Activated naive CD4-positive, alpha-beta T cell treated with anti-CD3 and anti-CD28 coated beads, Interleukin-2, amount 50 U/mL, for 16 hours (primary cell): ENCODE data around the gene SLC38A11.
"Not testable (repeated sequence)": the region's sequence is repeated elsewhere in the genome, so short reads cannot be mapped to it uniquely, and the experiment has no call there.

ENCODE experiments used
- DNase-seq: peaks from one replicate; pipeline ENCODE4 v3.0.0-alpha.2; 2020

Gene SLC38A11

DNA sequence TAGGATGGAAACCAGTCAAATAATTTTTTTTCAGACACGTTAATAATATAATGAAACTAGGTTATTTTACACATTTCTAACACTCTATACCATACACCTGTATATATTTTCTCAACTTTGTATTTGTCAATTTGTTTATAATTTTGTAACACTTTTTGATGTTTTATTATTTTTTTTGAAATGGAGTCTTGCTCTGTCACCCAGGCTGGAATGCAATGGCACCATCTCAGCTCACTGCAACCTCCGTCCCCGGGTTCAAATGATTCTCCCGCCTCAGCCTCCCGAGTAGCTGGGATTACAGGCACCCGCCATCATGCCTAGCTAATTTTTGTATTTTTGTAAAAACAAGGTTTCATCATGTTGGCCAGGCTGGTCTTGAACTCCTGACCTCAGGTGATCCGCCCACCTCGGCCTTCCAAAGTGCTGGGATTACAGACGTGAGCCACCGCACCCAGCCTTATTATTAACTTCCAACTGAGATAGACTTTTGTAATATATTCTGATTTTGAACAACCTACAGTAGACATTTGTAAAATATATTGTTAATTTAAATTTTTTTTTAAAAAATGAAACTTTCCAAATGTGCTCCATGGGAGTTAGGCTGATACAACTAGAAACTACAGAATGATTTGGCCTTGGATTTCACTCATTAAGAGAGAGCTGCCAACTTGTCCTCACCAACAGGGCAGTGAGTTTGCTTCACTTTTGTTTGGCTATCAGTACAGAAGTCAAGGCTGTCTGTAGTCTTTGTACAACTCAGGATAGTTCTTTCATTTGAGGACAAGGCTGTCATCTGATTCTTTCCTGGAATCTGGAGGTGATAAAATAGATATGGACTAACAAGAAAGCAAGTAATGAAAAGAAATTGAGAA lies 79.8 kb downstream of the SLC38A11 start:
- no peak for DNase-seq

DNA sequence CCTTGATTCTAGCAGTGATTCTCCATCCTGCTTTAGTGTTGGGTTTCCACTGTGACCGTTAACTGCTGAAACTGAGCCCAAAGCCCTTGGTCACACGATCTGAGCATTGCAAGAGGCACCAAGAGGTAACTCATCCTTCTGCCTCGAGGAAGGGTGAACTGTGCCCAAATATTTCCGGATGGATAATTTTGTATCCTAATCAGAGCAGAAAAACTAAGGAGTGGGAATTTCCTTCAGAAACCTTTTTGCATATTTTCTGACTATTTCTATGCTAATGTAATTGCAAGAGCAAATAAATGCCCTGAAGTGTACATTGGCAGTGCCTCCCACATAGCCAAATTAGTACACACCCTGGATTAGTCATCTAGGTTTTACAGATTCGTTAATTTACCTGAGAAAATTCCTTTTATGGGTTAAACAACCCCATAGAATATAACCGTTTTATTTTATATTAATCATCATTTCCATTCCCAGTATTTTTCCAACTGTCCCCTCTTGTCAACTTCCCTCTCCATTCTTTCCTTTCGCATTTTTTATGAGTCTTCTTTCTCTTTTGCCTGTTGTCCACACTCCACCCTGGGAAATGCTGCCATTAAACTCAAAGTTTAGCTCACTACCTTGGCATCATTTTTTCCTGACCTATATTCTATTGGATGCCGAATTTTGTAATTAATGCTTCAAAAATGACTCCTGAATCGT lies 82.0 kb downstream of the SLC38A11 start:
- DNase-seq = no peak

DNA sequence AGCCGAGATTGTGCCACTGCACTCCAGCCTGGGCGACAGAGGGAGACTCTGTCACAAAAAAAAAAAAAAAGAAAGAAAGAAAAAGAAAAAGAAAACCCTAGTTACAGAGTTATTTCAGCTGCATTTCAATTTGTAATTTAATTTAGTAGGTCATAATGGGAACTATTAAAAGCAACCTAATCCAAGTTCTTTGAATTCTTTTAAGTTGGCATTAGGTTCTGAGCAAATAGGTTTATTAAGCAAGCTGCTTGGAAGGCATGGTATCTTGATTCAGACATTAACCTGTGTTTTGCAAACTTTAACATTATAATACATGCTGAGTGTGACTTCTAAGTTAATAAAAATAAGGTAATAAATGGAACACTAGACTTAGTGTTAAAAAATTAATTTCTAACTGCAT lies 83.9 kb downstream of the SLC38A11 start:
- no peak for DNase-seq

DNA sequence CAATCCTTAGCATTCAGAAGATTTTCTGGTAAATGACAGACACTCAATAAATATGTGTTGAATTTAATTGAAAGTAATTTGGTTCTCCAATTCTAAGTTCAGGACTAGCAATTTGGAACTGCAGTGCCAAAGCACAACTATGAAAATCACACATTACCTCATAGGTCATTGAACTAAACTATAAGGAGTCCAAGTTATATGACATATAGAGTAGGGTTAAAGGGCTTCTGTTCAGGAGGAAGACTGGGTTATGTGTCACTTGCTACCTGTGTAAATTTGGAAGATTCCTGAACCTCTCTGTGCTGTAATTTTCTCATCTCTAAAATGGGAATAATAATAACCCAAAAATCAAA lies 85.9 kb downstream of the SLC38A11 start:
- DNase-seq = no peak

DNA sequence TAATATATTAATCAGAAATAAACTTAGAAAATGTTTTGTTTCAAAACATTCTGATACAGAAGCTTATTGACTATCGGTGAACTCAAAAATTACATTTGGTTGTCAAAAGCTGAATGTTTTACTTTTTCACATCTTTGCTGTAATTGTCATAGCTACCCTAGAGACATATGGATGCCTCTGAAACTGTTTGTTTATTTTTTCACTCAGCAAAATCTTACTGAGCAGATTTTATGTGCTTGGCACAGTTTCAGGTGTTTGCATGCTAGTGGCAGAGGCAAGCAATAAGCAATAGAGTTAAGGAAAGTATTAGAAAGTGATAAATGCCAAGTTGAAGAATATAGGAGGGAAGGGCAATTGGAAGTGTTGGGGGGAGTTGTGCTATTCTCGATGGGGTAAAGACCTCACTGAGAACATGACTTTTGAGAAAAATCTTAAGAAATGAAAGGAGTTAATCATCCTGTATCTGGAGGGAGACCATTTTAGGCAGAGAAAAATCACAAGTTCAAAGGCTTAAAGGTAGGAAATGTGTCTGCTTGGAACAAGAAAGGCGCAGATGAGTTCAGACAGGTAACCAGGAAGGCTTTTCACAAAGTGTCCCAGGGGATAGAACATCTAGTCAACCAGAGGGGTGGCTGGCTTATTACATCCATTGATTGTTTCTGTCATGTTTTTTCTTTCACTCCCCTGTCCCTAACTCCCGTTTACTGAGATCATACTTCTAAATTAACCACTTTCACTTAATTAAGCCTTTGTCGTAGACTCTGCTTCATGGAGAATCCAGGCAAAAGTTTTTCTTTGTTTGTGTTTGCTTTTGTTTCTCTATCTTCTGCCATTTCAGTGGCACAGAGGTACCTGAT lies 86.5 kb downstream of the SLC38A11 start:
- no peak for DNase-seq

DNA sequence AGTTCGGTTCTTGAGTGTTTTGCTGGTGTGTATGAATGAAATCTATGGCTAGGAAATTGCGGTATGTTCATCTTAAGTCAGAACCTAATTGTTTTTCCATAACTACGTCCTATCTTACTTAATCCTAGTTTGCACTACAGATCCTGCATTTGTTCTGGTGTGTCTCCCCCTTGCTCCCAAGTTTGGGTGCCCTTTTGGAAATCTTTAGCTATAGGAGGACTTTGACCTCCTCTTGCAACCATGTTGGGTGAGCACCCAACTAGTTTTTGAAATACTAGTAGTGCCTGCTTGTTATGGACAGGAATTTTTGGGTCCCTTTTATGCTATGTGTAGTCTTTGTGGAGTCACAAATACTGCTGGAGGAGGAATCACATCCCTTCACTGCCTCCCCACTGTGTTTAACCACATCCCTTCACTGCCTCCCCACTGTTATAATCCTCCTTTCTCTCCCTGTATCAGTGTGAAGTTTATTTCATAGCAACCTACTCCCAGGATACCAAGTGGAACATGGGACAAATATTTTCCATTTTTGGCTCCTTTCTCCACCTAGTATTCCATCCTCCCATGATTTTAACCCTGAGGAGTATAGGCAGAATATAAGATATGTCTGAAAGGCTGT lies 87.4 kb downstream of the SLC38A11 start:
- no peak for DNase-seq

DNA sequence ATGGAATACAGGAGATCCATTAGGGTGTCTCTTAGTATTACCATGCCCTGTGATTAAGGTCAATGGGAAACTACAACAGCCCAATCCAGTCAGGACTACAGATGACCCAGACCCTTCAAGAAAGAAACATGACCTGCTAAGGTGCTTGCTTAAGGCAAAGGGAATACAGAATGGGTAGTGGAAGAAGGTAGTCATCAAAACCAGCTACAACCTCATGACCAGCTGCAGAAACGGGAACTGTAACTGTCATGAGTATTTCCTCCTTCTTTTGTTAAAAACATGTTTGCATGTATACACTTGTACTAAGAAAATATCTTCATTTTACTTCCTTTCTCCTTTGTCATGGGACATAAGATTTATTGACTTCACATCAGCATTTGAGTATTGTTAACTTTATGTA lies 88.9 kb downstream of the SLC38A11 start:
- not testable (repeated sequence) for DNase-seq

DNA sequence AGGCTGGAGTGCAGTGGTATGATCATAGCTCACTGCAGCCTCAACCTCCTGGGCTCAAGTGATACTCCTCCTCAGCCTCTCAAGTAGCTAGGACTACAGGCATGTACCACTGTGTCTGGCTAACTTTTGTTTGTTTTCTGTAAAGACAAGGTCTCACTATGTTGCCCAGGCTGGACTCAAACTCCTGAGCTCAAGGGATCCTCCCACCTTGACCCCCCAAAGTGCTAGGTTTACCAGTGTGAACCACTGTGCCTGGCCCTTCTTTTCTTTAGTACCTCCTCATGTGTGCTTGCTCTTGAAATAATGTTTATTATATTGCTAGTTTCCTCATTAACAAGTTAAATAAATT lies 94.7 kb downstream of the SLC38A11 start:
- DNase-seq = no peak

DNA sequence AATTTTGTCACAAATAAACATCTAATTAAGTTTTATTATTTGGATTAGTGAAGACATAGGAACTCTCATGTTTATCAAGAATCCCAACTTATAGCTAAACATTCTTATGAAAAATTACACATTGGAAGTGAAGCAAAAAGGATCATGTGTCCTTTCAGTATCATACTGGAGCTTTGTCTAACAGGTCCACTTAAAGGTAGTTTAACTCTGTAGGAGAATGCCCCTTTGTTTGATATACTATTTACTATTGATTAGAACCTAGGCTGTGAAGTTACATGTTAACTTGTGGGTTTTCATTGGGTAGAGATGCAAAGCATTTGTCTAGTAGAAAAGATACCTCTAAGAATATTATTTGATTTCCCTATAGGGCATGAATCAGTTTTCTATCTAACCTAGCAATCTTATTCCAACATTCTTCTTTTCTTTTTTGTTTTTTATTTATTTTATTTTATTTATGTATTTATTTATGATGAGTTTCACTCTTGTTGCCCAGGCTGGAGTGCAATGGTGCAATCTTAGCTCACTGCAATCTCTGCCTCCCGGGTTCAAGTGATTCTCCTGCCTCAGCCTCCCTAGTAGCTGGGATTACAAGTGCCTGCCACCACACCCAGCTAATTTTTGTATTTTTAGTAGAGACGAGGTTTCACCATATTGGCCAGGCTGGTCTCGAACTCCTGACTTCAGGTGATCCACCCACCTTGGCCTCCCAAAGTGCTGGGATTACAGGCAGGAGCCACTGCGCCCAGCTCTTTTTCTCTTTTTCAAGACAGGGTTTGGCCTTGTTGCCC lies 95.2 kb downstream of the SLC38A11 start:
- not testable (repeated sequence) for DNase-seq

DNA sequence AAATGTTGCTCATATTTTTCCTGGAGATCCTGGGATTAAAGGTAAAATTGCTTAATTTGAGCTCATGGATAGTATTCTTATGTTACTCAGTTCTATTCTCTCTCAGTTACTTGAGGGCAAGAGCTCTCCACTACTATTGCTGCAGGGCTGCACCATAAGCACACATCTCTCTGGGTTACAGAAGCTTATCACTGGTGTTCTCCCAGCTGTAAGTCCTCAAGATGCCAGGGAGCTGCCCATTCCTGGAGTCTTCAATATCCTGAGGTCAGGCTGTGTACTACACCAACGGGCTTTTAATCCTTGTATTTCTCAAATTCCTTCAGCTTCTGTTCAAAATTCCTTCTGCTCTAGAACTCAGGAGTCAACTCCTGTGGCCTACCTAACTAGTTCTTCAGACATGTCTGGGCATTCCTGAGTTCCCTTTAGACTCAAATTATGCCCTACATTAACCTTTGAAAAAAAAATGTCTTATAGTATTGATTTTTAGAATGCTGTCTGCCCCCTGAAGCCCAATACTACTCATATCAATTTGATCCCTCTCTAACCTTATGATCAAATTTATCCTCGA lies 96.0 kb downstream of the SLC38A11 start:
- no peak for DNase-seq

DNA sequence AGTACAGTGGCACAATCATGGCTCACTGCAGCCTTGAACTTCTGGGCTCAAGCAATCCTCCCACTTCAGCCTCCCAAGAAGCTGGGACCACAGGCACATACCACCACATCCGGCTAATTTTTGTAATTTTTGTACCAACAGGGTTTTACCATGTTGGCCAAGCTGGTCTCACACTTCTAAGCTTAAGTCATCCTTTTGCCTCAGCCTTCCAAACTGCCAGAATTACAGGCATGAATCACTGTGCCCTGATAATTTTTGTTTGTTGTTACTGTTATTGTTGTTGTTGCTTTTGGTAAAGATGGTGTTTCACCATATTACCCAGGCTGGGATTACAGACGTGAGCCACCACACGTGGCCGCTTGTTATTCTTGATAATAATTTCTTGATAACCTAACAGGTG lies 103.2 kb downstream of the SLC38A11 start:
- no peak for DNase-seq

DNA sequence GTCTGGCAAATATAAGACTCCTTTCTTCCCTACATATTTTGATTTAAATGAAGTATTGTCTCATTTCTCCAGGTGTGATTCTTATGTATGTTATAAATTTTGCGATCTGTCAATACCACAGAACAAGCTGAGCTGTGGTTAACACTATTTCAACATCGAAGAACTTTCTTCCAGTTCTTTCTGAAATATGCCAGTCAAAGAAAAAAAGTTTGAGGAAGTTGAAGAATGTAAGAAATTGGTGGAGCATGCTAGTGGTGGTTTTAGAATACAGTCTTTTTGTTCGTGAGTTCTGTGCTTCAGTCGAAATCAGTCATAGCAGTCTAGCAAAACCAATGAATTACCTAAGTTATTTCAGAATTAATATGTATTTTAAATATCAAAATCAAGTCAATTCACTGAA lies 105.1 kb downstream of the SLC38A11 start:
- DNase-seq = no peak

DNA sequence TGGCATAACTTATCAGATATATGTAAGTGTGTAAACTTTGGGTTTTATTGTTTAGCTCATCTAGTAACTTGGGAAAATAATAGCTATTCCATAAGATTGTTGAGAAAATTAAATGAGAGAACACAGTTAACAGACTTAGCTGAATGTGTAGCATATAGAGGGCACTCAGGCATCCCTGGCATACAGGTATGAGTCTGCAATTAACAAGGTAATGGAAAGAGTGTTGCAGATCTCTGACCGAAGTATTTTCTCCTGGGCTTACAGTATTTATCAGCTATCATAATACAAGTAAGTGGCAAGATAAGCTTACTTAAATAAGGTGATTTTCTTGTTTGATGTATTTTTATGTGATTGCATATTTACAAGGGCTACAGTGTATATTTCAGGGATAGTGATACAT lies 105.8 kb downstream of the SLC38A11 start:
- no peak for DNase-seq

DNA sequence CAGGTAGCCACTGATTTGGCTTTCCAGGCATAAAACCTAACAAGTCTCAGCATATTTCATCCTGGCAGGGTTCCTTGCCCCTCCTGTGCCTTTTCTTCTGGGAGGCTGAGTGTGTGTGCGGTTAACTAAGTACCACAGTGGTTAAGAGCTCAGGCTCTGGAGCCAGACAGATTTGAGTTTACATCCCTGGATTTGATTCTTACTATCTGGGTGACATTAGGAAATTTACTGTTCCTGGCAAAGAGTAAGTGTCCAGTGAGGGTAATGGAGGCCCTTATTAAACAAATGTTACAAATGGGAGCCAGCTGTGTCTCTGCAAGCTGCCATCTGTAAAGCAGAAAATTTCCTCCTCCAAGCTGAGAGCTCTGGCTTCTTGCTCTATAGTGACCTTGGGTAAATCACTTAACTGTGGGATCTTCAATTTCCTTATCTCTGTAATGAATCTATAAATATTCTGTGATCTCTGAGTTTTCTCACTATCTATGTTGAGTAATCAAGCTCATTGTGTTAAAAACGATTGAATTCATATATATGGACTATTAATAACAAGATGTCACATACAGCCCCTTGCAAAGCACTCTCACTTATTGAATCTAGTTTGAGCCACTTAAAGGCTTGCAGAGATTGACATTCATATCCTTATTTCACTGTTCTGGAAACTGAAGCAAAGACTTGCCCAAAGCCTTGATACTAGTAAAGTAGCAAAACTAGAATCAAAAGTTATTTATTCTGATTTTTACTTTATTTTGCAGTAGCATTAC lies 107.2 kb downstream of the SLC38A11 start:
- no peak for DNase-seq

DNA sequence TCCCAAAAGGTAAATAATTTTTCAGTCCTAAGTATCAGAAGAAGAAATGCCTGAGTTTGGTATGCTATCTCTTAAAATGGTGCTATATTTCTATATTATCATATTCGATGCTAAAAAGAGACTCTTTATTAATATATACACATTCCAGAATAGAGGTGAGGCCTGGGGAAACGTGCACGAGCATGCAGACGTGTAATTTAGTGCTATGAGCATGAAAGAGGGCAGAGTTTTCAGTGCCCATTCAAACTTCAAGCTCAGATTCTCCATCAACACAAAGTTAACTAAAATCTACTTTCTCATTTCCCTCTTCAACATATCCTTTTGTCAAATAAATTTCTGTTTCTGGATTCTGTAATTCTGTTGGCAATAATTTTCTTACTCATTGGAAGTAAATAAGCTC lies 108.0 kb downstream of the SLC38A11 start:
- DNase-seq = no peak

DNA sequence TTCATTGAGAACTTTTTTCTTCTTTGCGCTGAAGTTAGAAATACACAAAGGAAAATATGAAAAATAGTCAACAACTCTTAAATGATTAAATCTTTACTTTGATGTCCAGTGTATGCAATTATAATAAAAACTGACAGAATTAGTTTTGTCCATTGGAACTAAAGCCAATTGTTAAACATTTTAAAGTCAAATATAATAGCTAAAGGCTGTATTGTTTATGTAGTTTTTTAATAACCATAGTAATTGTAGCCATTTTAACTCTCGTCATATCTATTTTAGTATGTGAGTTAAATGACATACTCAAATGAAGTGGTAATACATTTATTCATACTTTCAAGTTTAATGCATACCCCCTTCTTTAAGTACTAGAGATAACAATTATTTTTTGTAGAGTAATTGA lies 109.0 kb downstream of the SLC38A11 start:
- no peak for DNase-seq
